Mucosa of gallbladder (tissue), 1 donor: Measurements from ENCODE around the gene UBE2O. TPM values are rescaled to one million over a fixed set of nuclear protein-coding genes. Genes with fewer than 3 reads are reported as not detected.

ENCODE experiments used
- DNase-seq: peaks from one replicate; pipeline ENCODE4 v3.0.0-alpha.2; 2020; ENCODE audit warnings: low spot score
- total RNA-seq: library from RNA; stranded (reverse); gene quantifications from one replicate; pipeline ENCODE4 v1.2.1, GENCODE V29; 2021
- donor health status: DM: no; HTN: no; CAD: no.

Gene UBE2O
- total RNA-seq, 1 donor from 2014 or later = 26.0 TPM

DNA sequence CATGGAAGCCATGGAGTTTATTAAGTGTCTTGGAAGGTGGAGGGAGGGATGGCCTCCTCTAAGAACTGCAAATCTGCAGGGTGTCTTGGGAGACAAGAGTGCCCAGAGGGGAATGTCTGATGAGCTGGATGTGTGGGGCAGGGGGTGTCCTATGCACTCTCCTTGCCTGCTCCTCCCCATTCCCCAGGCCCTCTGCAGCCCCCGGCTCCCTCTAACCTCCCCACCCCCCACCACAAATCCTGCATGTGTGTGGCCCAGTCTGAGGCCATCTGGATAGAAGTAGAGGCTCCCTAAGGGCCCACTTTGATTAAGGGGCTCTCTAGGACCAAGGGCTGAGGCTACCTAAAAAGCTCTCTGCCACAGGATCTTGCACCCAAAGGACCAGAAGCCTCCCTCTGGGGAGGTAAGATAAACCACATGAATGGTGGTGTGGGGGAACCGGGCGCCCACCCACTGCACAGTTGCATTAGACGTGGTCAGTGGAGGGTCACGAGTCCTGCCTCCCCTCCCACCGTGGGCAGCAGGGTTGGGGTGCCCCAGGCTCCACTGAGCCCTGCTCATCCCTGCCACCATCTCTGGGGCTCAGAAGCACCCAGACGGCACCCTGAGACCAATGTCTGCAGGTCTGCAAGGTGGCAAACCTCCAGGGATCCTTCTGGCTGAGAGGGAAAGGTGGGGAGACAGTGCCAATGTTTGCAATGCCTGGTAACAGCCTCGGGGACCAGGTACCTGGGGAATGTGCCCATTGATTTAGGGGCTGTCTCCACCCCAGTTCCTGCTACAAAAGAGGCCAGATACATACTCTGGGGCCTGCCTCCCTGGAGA is 15.1 kb upstream of the UBE2O start:
- no peak for DNase-seq

DNA sequence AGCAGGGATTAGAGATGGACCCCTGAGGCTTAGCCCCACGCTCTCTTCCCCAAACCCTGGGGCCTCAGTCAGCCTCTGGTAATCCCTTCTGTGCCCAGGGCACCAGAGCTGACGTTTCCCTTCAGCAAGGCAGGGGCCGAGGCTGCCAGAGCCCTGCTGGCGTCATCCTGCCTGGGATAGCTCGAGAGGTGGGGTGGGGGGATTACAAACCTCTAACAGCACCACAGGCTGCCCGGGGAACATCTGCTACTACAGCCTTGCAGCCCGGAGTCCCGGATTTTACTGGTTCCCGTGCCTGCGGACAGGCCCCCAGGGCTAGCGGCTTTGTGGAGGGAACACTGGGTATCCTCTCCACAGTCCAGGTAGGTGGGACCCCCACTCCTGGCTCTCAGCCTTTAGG is 14.4 kb upstream of the UBE2O start, which contains the start of gene AANAT:
TSS of gene AANAT (plus strand) at position 238 of the 400 bp plus-strand sequence. CDS start 1,144 bp downstream, outside the sequence.
- no peak for DNase-seq

- DNase-seq = no peak
These were observed 13.8 kb upstream of the UBE2O start for GRCh38 chr17:76466775-76467130.

- DNase-seq = no peak
These were observed 9.8 kb upstream of the UBE2O start for GRCh38 chr17:76462556-76463290.

GRCh38 chr17:76461765-76462555 is 9.0 kb upstream of the UBE2O start:
- DNase-seq = no peak

DNA sequence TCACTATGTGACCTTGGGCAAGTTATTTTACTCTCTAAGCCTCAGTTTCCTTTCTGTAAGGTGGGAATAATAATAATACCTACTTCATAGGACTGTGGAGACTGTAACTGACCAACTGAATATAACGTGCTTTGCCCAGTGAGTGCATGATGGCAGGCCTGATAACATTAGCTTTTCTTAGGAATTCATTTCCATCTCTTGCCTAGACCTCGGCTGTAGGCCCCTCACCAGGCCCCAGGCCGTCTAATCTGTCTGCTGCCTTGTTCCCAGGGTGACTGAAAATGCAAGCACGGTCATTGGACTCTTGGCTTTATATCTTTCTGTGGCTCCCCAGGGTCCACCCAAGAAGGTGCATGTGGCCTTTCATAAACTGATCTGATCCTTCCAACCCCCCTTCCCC is 6.7 kb upstream of the UBE2O start:
- no peak for DNase-seq

DNA sequence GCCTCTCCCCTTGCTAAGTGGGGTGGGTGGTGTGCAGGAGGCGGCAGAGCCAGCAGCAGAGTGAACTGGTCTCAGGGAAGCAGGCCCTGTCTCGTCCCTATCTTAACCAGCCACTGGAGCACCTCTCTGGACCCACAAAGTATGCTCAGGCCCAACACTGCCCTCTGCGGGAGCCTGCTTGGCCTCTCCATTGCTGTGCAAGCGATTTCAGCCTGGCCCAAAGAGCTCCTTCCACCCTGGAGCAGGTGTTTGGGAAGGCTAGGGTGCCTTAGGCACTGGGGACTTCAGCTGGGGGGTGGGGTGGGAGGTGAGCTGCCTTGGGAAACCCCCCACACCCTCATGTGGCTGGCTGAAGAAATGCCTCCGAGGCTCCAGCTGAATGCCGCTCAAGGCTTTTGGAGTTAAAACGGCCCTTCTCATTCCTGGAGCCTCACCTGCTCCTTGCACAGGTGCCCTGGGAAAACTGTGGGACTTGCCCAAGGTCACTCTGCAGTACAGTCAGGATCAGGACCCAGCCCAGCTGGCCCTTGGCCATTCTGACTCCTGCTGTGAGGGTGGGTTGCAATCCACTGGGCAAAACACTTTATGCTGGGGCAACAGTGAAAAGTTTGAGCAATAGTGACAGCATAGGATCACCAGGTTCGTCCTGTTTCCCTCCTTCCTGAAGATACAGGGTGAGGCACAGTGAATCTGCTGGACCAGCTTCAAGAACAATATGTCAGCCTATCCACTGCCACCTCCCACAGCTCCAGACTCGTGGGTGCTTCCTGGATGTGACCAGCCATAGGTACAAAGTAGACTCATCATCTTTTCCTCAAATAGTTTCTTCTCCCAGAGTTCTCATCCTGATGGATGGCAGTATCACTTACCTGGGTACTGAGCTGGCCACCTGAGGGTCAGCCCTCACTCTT is 5.9 kb upstream of the UBE2O start:
- peak; percentile 47 for DNase-seq

DNA sequence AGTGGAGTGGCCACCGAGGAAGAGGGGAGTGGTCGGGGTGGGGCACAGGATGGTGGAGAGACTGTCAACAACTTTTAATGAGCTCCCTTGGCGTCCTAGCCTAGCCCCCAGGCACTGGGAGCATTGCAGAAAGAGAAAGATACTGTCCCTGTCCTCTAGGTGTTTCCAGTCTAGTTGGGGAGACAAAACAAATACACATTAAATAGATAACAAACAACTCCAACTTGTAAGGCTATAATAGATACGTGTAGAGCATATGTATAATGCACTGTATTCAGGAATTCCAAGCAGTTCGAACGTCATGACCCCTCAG is 435 bp upstream of the UBE2O start:
- no peak for DNase-seq

DNA sequence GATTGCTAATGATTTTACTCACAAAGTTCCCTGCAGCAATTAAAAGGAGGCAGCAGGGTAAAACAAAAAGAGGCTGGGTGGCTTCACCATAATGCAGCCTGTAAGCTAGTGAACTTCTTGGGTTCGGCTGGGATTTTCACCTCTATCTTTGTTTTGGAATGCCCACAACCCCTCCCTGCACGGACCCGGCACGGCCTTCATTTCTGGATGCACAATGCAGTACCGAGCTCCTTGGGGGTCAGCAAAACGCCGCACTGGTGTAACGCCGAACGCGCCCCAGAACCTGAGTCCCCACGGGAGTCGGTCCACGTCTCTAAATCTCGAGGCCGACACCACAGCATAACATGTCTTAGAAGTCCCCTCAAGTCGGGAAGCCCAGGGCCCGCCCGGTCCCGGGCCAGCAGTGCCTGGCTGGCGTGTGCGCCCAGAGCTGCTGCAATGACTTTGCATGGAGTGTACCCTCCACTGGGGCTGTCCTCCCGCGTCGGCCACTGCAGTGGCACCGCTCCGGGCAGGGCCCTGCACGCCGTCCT is 759 bp downstream of the UBE2O start:
- no peak for DNase-seq

- DNase-seq = no peak
These were observed 1.4 kb downstream of the UBE2O start for GRCh38 chr17:76451506-76451905.

GRCh38 chr17:76449126-76449525 is 3.8 kb downstream of the UBE2O start:
- DNase-seq = no peak

DNA sequence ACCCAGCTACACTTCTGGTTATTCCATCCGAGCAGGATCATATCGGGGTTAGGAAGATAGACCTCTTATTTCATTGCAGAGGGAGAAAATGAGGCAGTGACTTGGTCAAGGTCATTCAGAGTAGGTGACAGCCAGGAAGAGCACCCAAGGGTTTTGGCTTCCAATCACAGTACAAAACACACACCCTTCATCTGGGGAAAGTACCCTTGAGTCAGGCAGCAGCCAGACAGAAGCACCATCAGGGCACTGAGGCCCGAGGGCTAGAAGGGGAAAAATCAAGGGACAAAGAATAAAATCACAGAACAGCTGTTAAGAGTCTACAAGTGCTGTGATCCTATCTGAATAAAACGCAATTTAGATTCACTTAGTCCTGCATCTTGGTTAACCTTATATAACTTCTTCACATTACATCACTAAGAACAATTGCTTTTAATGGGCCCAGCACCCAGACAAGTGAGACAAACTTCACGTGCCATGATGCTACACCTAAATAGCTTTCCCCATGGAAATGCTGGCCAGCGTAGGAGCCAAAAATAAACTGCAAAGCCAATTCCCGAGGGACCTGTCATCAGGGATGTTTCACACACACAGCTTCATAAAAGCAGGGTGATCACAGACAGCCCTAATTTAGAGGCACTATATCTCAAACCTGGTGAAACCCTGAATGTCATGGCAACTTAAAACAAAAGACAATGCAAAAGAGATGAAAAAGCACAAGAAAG is 4.9 kb downstream of the UBE2O start:
- no peak for DNase-seq

GRCh38 chr17:76446449-76447231 is 6.3 kb downstream of the UBE2O start:
- peak; percentile 48 for DNase-seq

DNA sequence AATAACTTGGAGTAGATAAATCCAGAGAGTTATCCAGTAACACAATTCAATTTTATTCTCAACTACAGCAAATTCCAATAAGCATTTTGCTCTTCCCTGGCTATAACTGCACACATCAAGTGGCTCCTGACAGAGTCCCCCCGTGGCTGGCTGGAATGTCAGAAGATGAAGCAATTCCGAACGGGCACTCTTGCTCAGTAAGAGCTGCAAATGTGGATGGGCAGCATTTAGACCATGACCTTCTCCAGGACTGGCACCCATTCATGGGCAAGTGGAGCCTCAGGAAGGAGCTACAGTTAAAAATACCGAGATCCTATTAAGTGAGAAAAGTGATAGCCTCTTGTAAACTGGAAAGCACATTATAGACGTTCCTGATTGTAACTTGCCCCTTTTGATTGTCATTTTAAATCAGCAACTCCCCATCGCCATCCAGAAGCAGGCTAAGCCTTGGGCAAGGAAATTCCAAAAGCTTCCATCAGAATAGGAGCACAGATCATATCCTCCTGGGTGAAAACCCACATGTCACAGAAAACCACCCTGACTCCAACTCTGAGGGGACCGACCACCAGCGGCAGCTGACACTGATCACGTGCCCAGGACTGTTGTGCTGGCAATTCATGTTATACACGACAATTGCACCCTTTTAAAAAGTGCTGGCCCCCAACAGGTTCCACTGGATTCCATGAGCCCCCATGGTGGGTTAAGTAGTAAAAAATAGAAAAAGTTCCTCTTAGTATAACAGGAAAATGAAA is 7.1 kb downstream of the UBE2O start:
- DNase-seq = no peak

- no peak for DNase-seq
These were observed 8.2 kb downstream of the UBE2O start for GRCh38 chr17:76444518-76445311.

- DNase-seq = no peak
These were observed 10.3 kb downstream of the UBE2O start for GRCh38 chr17:76442341-76443338.
